Measurements from ENCODE around the gene FOXL3. TPM values are rescaled to one million over a fixed set of nuclear protein-coding genes. Genes with fewer than 3 reads are reported as not detected.

FOXL3 gene
- total RNA-seq, 1 experiment from 2014 or later, result not detected

GRCh38 chr7:298743-299142 is 8.8 kb downstream of the FOXL3 start:
- Histone ChIP-seq H3K27me3 (ENCODE audit: insufficient read depth, low read length) (no peaks in the 10 kb centered on the region), H4K20me1 (ENCODE audit: insufficient read depth) (no peaks in the 10 kb centered on the region), H3K4me2 (ENCODE audit: low read length) (no peak overlapping the region), H3K36me3 (ENCODE audit: control insufficient read depth in 1 of 2, insufficient read depth in 2 of 2, low read length in 2 of 2) (no peaks in the 10 kb centered on the region), H2AFZ (ENCODE audit: low read depth, low read length, poor library complexity, severe bottlenecking) (no peak overlapping the region), H3K79me2 (ENCODE audit: insufficient read depth, low read length) (no peaks in the 10 kb centered on the region), H3K4me1 (ENCODE audit: control insufficient read depth in 1 of 2, insufficient read depth in 2 of 2, low read length in 2 of 2) (no peaks in the 10 kb centered on the region), H3K9ac (ENCODE audit: low read length) (no peak overlapping the region), H3K9me2 (ENCODE audit: insufficient read depth) (no peaks in the 10 kb centered on the region), H3K9me3 (ENCODE audit: control insufficient read depth in 1 of 2, insufficient read depth in 1 of 2, low read depth in 1 of 2, low read length in 2 of 2) (no peaks in the 10 kb centered on the region), H3K27ac (ENCODE audit: low read depth, low read length) (no peak overlapping the region), H3K4me3 (replicated peaks in 1 of 2; ENCODE audit: low read depth in 1 of 2, low read length in 2 of 2) (no peak overlapping the region)
- intact Hi-C loops (cut with micrococcal nuclease), result no loop called here
- DNase-seq (ENCODE audit: low read depth, low spot score), result no peak
- no TSS peak for BruUV-seq (replicated peaks)
- ATAC-seq, result no peak
- POLR2A ChIA-PET, result no interaction called here
- RAD21 ChIA-PET (ENCODE audit: low non-redundant PET in 1 of 2, low total read pairs in 2 of 2, uncharacterized antibody in 2 of 2, unreplicated experiment in 2 of 2), result no interaction called here
- TF ChIP-seq YY1 (IDR thresholded peaks at IDR 0.05; ENCODE audit: extremely low read depth, insufficient replicate concordance, low read depth, low read length), result no peak
- TF ChIP-seq SP1 (IDR thresholded peaks at IDR 0.05; ENCODE audit: low read depth), result no peak
- no peak for TF ChIP-seq ELF1 (IDR thresholded peaks at IDR 0.05; ENCODE audit: borderline replicate concordance, low read depth)
- TF ChIP-seq EZH2phosphoT487 (IDR thresholded peaks at IDR 0.05; ENCODE audit: borderline replicate concordance), result no peak
- no peak for TF ChIP-seq EGR1 (IDR thresholded peaks at IDR 0.05; ENCODE audit: low read depth)
- no peak for TF ChIP-seq CBX3 (IDR thresholded peaks at IDR 0.05; ENCODE audit: low read depth)
- TF ChIP-seq JUND (IDR thresholded peaks at IDR 0.05), result no peak
- TF ChIP-seq, protein P1, sequence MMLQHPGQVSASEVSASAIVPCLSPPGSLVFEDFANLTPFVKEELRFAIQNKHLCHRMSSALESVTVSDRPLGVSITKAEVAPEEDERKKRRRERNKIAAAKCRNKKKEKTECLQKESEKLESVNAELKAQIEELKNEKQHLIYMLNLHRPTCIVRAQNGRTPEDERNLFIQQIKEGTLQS (IDR thresholded peaks at IDR 0.05), result no peak
- no peak for TF ChIP-seq RAD21 (IDR thresholded peaks at IDR 0.05; ENCODE audit: low read depth)
- TF ChIP-seq POLR2A (IDR thresholded peaks at IDR 0.05; ENCODE audit: borderline replicate concordance, extremely low read depth, insufficient read depth, insufficient read length), result no peak
- no peak for TF ChIP-seq CTCF (IDR thresholded peaks at IDR 0.05 in 2 of 3, conservative IDR thresholded peaks at IDR 0.05 in 1 of 3; ENCODE audit: borderline replicate concordance in 1 of 3, insufficient read depth in 1 of 3, low read depth in 2 of 3, low read length in 2 of 3)
- TF ChIP-seq POLR2AphosphoS5 (IDR thresholded peaks at IDR 0.05; ENCODE audit: low read depth, low read length), result no peak
- TF ChIP-seq, protein P2, sequence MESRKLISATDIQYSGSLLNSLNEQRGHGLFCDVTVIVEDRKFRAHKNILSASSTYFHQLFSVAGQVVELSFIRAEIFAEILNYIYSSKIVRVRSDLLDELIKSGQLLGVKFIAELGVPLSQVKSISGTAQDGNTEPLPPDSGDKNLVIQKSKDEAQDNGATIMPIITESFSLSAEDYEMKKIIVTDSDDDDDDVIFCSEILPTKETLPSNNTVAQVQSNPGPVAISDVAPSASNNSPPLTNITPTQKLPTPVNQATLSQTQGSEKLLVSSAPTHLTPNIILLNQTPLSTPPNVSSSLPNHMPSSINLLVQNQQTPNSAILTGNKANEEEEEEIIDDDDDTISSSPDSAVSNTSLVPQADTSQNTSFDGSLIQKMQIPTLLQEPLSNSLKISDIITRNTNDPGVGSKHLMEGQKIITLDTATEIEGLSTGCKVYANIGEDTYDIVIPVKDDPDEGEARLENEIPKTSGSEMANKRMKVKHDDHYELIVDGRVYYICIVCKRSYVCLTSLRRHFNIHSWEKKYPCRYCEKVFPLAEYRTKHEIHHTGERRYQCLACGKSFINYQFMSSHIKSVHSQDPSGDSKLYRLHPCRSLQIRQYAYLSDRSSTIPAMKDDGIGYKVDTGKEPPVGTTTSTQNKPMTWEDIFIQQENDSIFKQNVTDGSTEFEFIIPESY (IDR thresholded peaks at IDR 0.05; ENCODE audit: extremely low read depth, insufficient replicate concordance, low read length), result no peak
- CTCF ChIA-PET, result no interaction called here
